ENCODE data around the gene KDM3A. TPM values are rescaled to one million over a fixed set of nuclear protein-coding genes. Genes with fewer than 3 reads are reported as not detected.

KDM3A gene
- total and polyA plus RNA-seq, 3 experiments from 2014 or later: 21.1 to 46.2 (median 45.8) TPM

- H3K27ac ChIP-seq (ENCODE audit: low read depth, low read length): peak overlapping the region; percentile 92
- Mint-ChIP-seq H3K27me3 (peaks cover 0 to 16% of the 10 kb centered on the region in 2 donors), H3K4me1 (peaks cover 35 to 40% (median 38%) of the 10 kb centered on the region in 3 donors), H3K9me3 (peaks cover 25 to 28% (median 27%) of the 10 kb centered on the region in 5 donors), H3K36me3 (peaks cover 6 to 44% (median 23%) of the 10 kb centered on the region in 3 donors), H3K27ac (peak overlapping the region; percentile 95 to 100 (median 97)), H3K4me3 (peak overlapping the region; percentile 84 to 96 (median 88))
- ChIA-PET POLR2A (interaction anchor here (0.8 to 3.9 kb wide), 8 partner anchors 27 to 901 kb away, joined by 3 to 20 read pairs (median 8); partner anchors contain the start of genes IMMT, MAT2A, POLR1A and PTCD3), CTCF (interaction anchor here (0.8 to 2.4 kb wide), 7 partner anchors 16 to 386 kb away, joined by 3 to 11 read pairs (median 3); no protein-coding TSS in a partner anchor)
- peaks cover 6% of the 10 kb centered on the region for H3K36me3 ChIP-seq (ENCODE audit: insufficient read depth, low read length)
- H3K27me3 ChIP-seq (ENCODE audit: insufficient read depth, low read length, poor library complexity, severe bottlenecking): no peaks in the 10 kb centered on the region
- peaks cover 27% of the 10 kb centered on the region for H3K4me1 ChIP-seq (ENCODE audit: insufficient read depth, low read length)
- H3K4me3 ChIP-seq (ENCODE audit: low read length): peak overlapping the region; percentile 33
- DNase-seq: no peak
- H3K9me3 ChIP-seq (ENCODE audit: low read length): peaks cover 10% of the 10 kb centered on the region
Measured at GRCh38 chr2:86439879-86440630, 1.1 kb upstream of the KDM3A start.

DNA sequence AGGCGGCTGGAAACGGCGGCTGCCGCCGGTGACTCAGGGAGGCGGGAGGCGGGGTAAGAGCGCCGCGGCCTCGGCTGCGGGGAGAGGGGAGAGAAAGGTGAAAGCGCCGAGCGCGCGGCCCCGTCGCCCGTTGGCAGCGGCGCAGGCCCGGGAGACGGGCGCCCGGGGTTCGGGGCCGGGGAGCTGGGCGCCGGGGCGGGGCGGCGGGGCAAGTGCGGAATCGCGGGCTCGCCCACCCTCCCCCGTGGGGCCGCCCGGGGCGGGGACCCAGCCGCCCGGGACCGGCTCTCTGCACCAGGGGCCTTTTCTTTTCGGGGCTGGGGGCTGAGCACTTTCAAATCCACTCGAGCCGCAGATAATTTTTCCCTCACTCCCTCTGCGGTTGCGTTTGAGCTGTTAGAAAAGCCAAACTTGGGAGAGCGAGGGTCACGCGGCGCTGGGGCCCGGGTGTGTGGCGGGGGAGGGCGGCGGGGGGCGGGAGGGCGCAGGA lies 266 bp downstream of the KDM3A start:
- POLR2A ChIA-PET: interaction anchor here (0.6 to 3.9 kb wide), 21 partner anchors 8 to 903 kb away, joined by 3 to 20 read pairs (median 4); partner anchors contain the start of genes CHMP3, IMMT, MAT2A and MRPL35
- H3K4me1 ChIP-seq (ENCODE audit: insufficient read depth, low read length): peaks cover 40% of the 10 kb centered on the region
- H3K4me1 Mint-ChIP-seq: peaks cover 47 to 54% (median 49%) of the 10 kb centered on the region in 3 donors
- H3K27me3 Mint-ChIP-seq: peaks cover 0 to 16% of the 10 kb centered on the region in 2 donors
- no peak for DNase-seq
- H3K27ac Mint-ChIP-seq: peak overlapping the region; percentile 95 to 100 (median 97)
- no peaks in the 10 kb centered on the region for H3K27me3 ChIP-seq (ENCODE audit: insufficient read depth, low read length, poor library complexity, severe bottlenecking)
- peak overlapping the region; percentile 84 for H3K4me3 ChIP-seq (ENCODE audit: low read length)
- H3K4me3 Mint-ChIP-seq: peak overlapping the region; percentile 88 to 98 (median 94)
- peaks cover 10% of the 10 kb centered on the region for H3K9me3 ChIP-seq (ENCODE audit: low read length)
- H3K36me3 ChIP-seq (ENCODE audit: insufficient read depth, low read length): peaks cover 6% of the 10 kb centered on the region
- CTCF ChIA-PET: interaction anchor here (0.6 to 2.4 kb wide), 7 partner anchors 15 to 385 kb away, joined by 3 to 11 read pairs (median 3); no protein-coding TSS in a partner anchor
- H3K9me3 Mint-ChIP-seq: peaks cover 23 to 27% (median 27%) of the 10 kb centered on the region in 5 donors
- H3K27ac ChIP-seq (ENCODE audit: low read depth, low read length): peak overlapping the region; percentile 96
- H3K36me3 Mint-ChIP-seq: peaks cover 11 to 55% (median 23%) of the 10 kb centered on the region in 3 donors

GRCh38 chr2:86441882-86442641 lies 891 bp downstream of the KDM3A start:
- Mint-ChIP-seq H3K27ac (peak overlapping the region; percentile 93 to 100 (median 98)), H3K9me3 (peaks cover 19 to 27% (median 27%) of the 10 kb centered on the region in 5 donors), H3K36me3 (peaks cover 11 to 60% (median 23%) of the 10 kb centered on the region in 3 donors), H3K4me3 (peak overlapping the region; percentile 93 to 98 (median 95)), H3K27me3 (peaks cover 0 to 12% of the 10 kb centered on the region in 2 donors), H3K4me1 (peaks cover 47 to 60% (median 54%) of the 10 kb centered on the region in 3 donors)
- POLR2A ChIA-PET: interaction anchor here (0.6 to 3.9 kb wide), 23 partner anchors 8 to 1116 kb away, joined by 3 to 20 read pairs (median 5); partner anchors contain the start of genes CHMP3, IMMT, MAT2A and POLR1A
- H3K36me3 ChIP-seq (ENCODE audit: insufficient read depth, low read length): peaks cover 6% of the 10 kb centered on the region
- H3K4me3 ChIP-seq (ENCODE audit: low read length): peak overlapping the region; percentile 87
- peaks cover 10% of the 10 kb centered on the region for H3K9me3 ChIP-seq (ENCODE audit: low read length)
- H3K4me1 ChIP-seq (ENCODE audit: insufficient read depth, low read length): peaks cover 47% of the 10 kb centered on the region
- H3K27ac ChIP-seq (ENCODE audit: low read depth, low read length): peak overlapping the region; percentile 96
- H3K27me3 ChIP-seq (ENCODE audit: insufficient read depth, low read length, poor library complexity, severe bottlenecking): no peaks in the 10 kb centered on the region
- DNase-seq: peak; percentile 58 to 86 (median 73)
- CTCF ChIA-PET: interaction anchor here (0.6 to 2.4 kb wide), 5 partner anchors 9 to 365 kb away, joined by 3 to 11 read pairs (median 3); no protein-coding TSS in a partner anchor

DNA sequence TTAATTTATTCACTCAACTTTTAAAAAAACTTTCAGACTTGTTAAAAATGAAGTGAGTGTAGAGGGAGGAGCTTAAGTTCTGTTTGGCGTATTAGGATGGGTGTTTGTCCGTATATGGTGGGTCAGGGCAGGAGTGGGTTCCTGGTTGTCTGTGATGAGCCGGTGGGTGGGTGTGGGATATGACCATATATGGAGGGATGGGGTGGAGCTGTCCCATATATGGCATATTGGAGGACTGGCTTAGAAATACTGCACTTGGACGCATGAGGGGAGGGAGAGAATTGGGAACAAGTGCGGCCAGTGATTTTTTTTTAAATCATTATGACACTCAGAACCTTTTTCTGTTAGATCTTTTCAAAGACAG lies 1.5 kb downstream of the KDM3A start:
- POLR2A ChIA-PET: interaction anchor here (0.6 to 3.9 kb wide), 11 partner anchors 12 to 344 kb away, joined by 3 to 20 read pairs (median 5); partner anchors contain the start of gene IMMT
- H3K27ac Mint-ChIP-seq: peak overlapping the region; percentile 93 to 100 (median 98)
- Histone ChIP-seq H3K4me1 (ENCODE audit: insufficient read depth, low read length) (peaks cover 52% of the 10 kb centered on the region), H3K27me3 (ENCODE audit: insufficient read depth, low read length, poor library complexity, severe bottlenecking) (no peaks in the 10 kb centered on the region), H3K4me3 (ENCODE audit: low read length) (peak overlapping the region; percentile 87), H3K9me3 (ENCODE audit: low read length) (peaks cover 10% of the 10 kb centered on the region), H3K36me3 (ENCODE audit: insufficient read depth, low read length) (peaks cover 6% of the 10 kb centered on the region), H3K27ac (ENCODE audit: low read depth, low read length) (peak overlapping the region; percentile 96)
- H3K9me3 Mint-ChIP-seq: peaks cover 19 to 24% (median 23%) of the 10 kb centered on the region in 5 donors
- peaks cover 52 to 66% (median 60%) of the 10 kb centered on the region in 3 donors for H3K4me1 Mint-ChIP-seq
- peak; percentile 67 to 84 (median 79) for DNase-seq
- H3K27me3 Mint-ChIP-seq: peaks cover 0 to 12% of the 10 kb centered on the region in 2 donors
- H3K4me3 Mint-ChIP-seq: peak overlapping the region; percentile 93 to 98 (median 95)
- H3K36me3 Mint-ChIP-seq: peaks cover 12 to 64% (median 19%) of the 10 kb centered on the region in 3 donors
- CTCF ChIA-PET: interaction anchor here (0.6 to 2.4 kb wide), 5 partner anchors 9 to 364 kb away, joined by 3 to 11 read pairs (median 3); no protein-coding TSS in a partner anchor

DNA sequence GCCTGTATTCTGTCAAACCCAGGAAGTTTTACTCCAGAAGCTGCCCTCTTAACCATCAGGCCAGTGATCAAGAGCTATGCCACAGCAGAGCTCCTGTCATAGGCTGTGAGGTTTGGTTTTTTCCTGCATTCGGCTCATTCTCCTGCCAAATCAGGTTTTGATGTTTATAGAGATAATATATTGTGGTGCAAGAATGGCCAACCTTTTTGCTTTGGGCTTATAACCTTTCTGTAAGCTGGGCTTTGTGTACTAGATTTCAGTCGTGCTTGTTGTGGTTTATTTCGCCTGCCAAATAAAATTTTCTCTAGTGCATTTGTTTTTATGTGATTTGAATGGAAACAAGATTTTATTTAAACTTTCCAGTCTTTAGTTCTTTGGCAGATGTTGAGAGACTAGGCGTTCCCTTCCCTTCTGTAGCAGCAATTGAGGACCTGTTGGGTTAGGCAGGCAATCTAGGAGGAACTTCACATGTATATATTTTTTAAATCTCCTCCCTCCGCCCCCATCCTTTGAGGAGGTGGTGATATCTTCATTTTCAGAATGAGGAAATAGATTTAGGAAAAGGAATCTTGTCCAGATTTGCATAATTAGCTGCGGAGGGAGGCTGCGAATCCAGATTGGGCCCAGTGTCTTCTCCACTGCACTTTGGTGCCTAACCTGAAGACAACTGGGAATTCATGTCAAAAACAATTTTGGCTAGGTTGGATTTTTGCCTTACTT lies 2.6 kb downstream of the KDM3A start:
- Mint-ChIP-seq H3K4me1 (peaks cover 64 to 77% (median 71%) of the 10 kb centered on the region in 3 donors), H3K4me3 (peak overlapping the region; percentile 93 to 98 (median 95)), H3K27ac (peak overlapping the region; percentile 47 to 100 (median 96)), H3K9me3 (peaks cover 16 to 19% (median 18%) of the 10 kb centered on the region in 5 donors), H3K27me3 (peaks cover 0 to 12% of the 10 kb centered on the region in 2 donors), H3K36me3 (peaks cover 12 to 76% (median 13%) of the 10 kb centered on the region in 3 donors)
- peaks cover 11% of the 10 kb centered on the region for H3K36me3 ChIP-seq (ENCODE audit: insufficient read depth, low read length)
- ChIA-PET POLR2A (interaction anchor here (3.9 kb wide), 1 partner anchor 249 kb away, joined by 20 read pairs; the partner anchor contains the start of gene IMMT), CTCF (no interaction called here)
- DNase-seq: no peak
- no peaks in the 10 kb centered on the region for H3K27me3 ChIP-seq (ENCODE audit: insufficient read depth, low read length, poor library complexity, severe bottlenecking)
- peaks cover 64% of the 10 kb centered on the region for H3K4me1 ChIP-seq (ENCODE audit: insufficient read depth, low read length)
- H3K9me3 ChIP-seq (ENCODE audit: low read length): peaks cover 10% of the 10 kb centered on the region
- H3K27ac ChIP-seq (ENCODE audit: low read depth, low read length): no peak overlapping the region
- peak overlapping the region; percentile 87 for H3K4me3 ChIP-seq (ENCODE audit: low read length)

DNA sequence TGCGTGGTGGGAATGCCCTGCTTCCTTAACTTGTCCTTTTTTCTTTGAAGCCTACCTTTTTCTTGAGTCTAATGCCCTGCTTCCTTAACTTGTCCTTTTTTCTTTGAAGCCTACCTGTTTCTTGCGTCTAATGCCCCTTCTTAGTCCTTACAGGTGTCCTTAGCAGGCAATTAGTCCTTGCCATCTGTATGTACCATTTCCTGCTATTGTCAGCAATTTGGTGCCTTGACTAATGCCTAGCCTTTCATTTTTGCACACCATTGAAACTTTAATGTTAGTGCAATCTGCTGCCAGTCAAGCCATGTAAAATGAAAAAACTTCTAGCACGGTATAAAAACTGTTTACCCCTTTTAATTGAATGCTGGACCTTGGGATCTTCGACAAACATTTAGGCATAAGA lies 4.3 kb downstream of the KDM3A start:
- Mint-ChIP-seq H3K4me3 (peak overlapping the region in 6 of 7 donors; percentile 4 to 61 (median 22)), H3K27me3 (peaks cover 0 to 10% of the 10 kb centered on the region in 2 donors), H3K27ac (peak overlapping the region in 7 of 8 donors; percentile 0 to 82 (median 53)), H3K4me1 (peaks cover 75 to 92% (median 86%) of the 10 kb centered on the region in 3 donors), H3K36me3 (peaks cover 15 to 87% (median 20%) of the 10 kb centered on the region in 3 donors), H3K9me3 (peaks cover 2 to 7% (median 4%) of the 10 kb centered on the region in 5 donors)
- Histone ChIP-seq H3K27me3 (ENCODE audit: insufficient read depth, low read length, poor library complexity, severe bottlenecking) (no peaks in the 10 kb centered on the region), H3K4me3 (ENCODE audit: low read length) (peak overlapping the region; percentile 3), H3K4me1 (ENCODE audit: insufficient read depth, low read length) (peaks cover 70% of the 10 kb centered on the region), H3K9me3 (ENCODE audit: low read length) (peaks cover under 1% of the 10 kb centered on the region), H3K27ac (ENCODE audit: low read depth, low read length) (no peak overlapping the region), H3K36me3 (ENCODE audit: insufficient read depth, low read length) (peaks cover 26% of the 10 kb centered on the region)
- CTCF ChIA-PET: no interaction called here
- POLR2A ChIA-PET: no interaction called here
- no peak for DNase-seq
